HCT116 (cell line): ENCODE measurements around the gene SLC41A2. TPM values are rescaled to one million over a fixed set of nuclear protein-coding genes. Genes with fewer than 3 reads are reported as not detected.

Source experiments
- ATAC-seq: fragments of 200-7000 bp; cut with Tn5 transposase; 2 replicates; pipeline ENCODE4 v1.9.1; 2020; ENCODE audit warnings: mild to moderate bottlenecking, moderate library complexity
- BruUV-seq: library from RNA; stranded (reverse); fragments of 400-500 nt; replicated peaks from 2 replicates; lab custom pipeline; 2021; lab: Mats Ljungman, UMichigan
- CTCF ChIA-PET: fragments of 300-600 bp; sonication (Branson Sonifier 250); formaldehyde crosslinking; loops from one replicate; lab custom pipeline; 2021; ENCODE audit warnings: antibody characterized with exemption; lab: Charles Lee
- POLR2A ChIA-PET: fragments of 300-600, 350-600 bp; sonication (Branson Sonifier 250); formaldehyde crosslinking; loops from one replicate; lab custom pipeline; 2021; ENCODE audit warnings: antibody characterized with exemption; lab: Charles Lee
- RAD21 ChIA-PET, 2 experiments: fragments of 300-600 bp; sonication (Branson Sonifier 250); formaldehyde crosslinking; loops; one replicate each; lab custom pipeline; 2023; ENCODE audit warnings: low total read pairs in 2 of 2; ENCODE audit not compliant: uncharacterized antibody in 2 of 2, unreplicated experiment in 2 of 2, low non-redundant PET in 1 of 2; lab: Charles Lee
- DNase-seq: peaks from one replicate; pipeline ENCODE4 v3.0.0-alpha.2; 2010; ENCODE audit warnings: low read depth, low spot score
- H2AFZ ChIP-seq: fragments of 200-600 bp; shearing (Covaris generic), sonication (generic); 2 replicates; pipeline ENCODE4 v1.6.1; 2017; ENCODE audit warnings: low read depth, mixed run types, mixed read lengths, antibody characterized with exemption, low read length; ENCODE audit not compliant: poor library complexity, severe bottlenecking
- H3K27ac ChIP-seq: 2 replicates; pipeline ENCODE4 v1.5.1; 2012; ENCODE audit warnings: low read depth, low read length
- H3K27me3 ChIP-seq: fragments of 200-600 bp; sonication (generic); 2 replicates; pipeline ENCODE4 v1.6.1; 2016; ENCODE audit warnings: mixed run types, low read length, mixed read lengths; ENCODE audit not compliant: insufficient read depth
- H3K36me3 ChIP-seq, 2 experiments: fragments of 200-500 bp in 1 of 2; fragments of 200-600 bp in 1 of 2; sonication (Bioruptor generic) in 1 of 2; sonication (generic) in 1 of 2; 2 replicates each; pipeline versions ENCODE4 v1.5.1 to v1.6.1; 2014 to 2016; ENCODE audit warnings: low read length in 2 of 2, inconsistent platforms in 1 of 2, mixed read lengths in 1 of 2, mixed run types in 1 of 2; ENCODE audit not compliant: insufficient read depth in 2 of 2, control insufficient read depth in 1 of 2
- H3K4me1 ChIP-seq, 2 experiments: fragments of 200-600 bp in 1 of 2; sonication (generic) in 1 of 2; 2 replicates each; pipeline versions ENCODE4 v1.5.1 to v1.6.1; 2012 to 2017; ENCODE audit warnings: low read length in 2 of 2, inconsistent platforms in 1 of 2, mild to moderate bottlenecking in 1 of 2, mixed read lengths in 1 of 2, mixed run types in 1 of 2, moderate library complexity in 1 of 2; ENCODE audit not compliant: insufficient read depth in 2 of 2, control insufficient read depth in 1 of 2
- H3K4me2 ChIP-seq: fragments of 200-600 bp; sonication (generic); 2 replicates; pipeline ENCODE4 v1.6.1; 2017; ENCODE audit warnings: mixed run types, low read length, mixed read lengths
- H3K4me3 ChIP-seq, 2 experiments: fragments of 200-600 bp in 1 of 2; sonication (generic) in 1 of 2; replicated peaks in 1 of 2; 2 replicates each; pipeline ENCODE4 v1.5.1; 2011 to 2016; ENCODE audit warnings: low read length in 2 of 2, control low read depth in 1 of 2, low read depth in 1 of 2, mild to moderate bottlenecking in 1 of 2, mixed read lengths in 1 of 2, mixed run types in 1 of 2
- H3K79me2 ChIP-seq: fragments of 200-600 bp; sonication (generic); 2 replicates; pipeline ENCODE4 v1.6.1; 2017; ENCODE audit warnings: mild to moderate bottlenecking, mixed run types, low read length, moderate library complexity, mixed read lengths; ENCODE audit not compliant: insufficient read depth
- H3K9ac ChIP-seq: fragments of 200-600 bp; sonication (generic); 2 replicates; pipeline ENCODE4 v1.6.1; 2016; ENCODE audit warnings: low read length, mixed read lengths
- H3K9me2 ChIP-seq: fragments of 200-600 bp; sonication (generic), shearing (Covaris generic); 2 replicates; pipeline ENCODE4 v1.6.1; 2017; ENCODE audit warnings: mixed run types, mild to moderate bottlenecking, moderate library complexity; ENCODE audit not compliant: insufficient read depth
- H3K9me3 ChIP-seq, 2 experiments: fragments of 200-500 bp in 1 of 2; fragments of 200-600 bp in 1 of 2; sonication (Bioruptor generic) in 1 of 2; sonication (generic) in 1 of 2; 2 replicates each; pipeline ENCODE4 v1.6.1; 2014 to 2017; ENCODE audit warnings: low read length in 2 of 2, mixed read lengths in 2 of 2, inconsistent platforms in 1 of 2, low read depth in 1 of 2, mild to moderate bottlenecking in 1 of 2, mixed run types in 1 of 2, moderate library complexity in 1 of 2; ENCODE audit not compliant: control insufficient read depth in 1 of 2, insufficient read depth in 1 of 2
- H4K20me1 ChIP-seq: fragments of 200-600 bp; sonication (generic), shearing (Covaris generic); 2 replicates; pipeline ENCODE4 v1.6.1; 2017; ENCODE audit warnings: mixed run types, mild to moderate bottlenecking, moderate library complexity; ENCODE audit not compliant: insufficient read depth
- ATF3 ChIP-seq: IDR thresholded peaks from 2 replicates; pipeline ENCODE4 v1.6.1; 2012
- CBX3 ChIP-seq: IDR thresholded peaks from 2 replicates; pipeline ENCODE4 v1.6.1; 2012; ENCODE audit warnings: low read depth
- CEBPB ChIP-seq: IDR thresholded peaks from 2 replicates; pipeline ENCODE4 v1.6.1; 2012; ENCODE audit warnings: low read depth
- CTCF ChIP-seq, 3 experiments: fragments of 200-600 bp in 1 of 3; sonication (generic) in 1 of 3; IDR thresholded peaks in 2 of 3; conservative IDR thresholded peaks in 1 of 3; 2 replicates each; pipeline ENCODE4 v1.5.1; 2012 to 2017; ENCODE audit warnings: low read depth in 2 of 3, low read length in 2 of 3, antibody characterized with exemption in 1 of 3, borderline replicate concordance in 1 of 3, control low read depth in 1 of 3, mild to moderate bottlenecking in 1 of 3, mixed read lengths in 1 of 3, mixed run types in 1 of 3, moderate library complexity in 1 of 3; ENCODE audit not compliant: insufficient read depth in 1 of 3
- ELF1 ChIP-seq: IDR thresholded peaks from 2 replicates; pipeline ENCODE4 v1.6.1; 2012; ENCODE audit warnings: low read depth, borderline replicate concordance
- EZH2 ChIP-seq: fragments of 200-600 bp; sonication (generic); IDR thresholded peaks from 2 replicates; pipeline ENCODE4 v1.6.1; 2017; ENCODE audit warnings: antibody characterized with exemption, mixed run types
- EZH2phosphoT487 ChIP-seq: fragments of 200-600 bp; IDR thresholded peaks from 2 replicates; pipeline ENCODE4 v1.6.1; 2018; ENCODE audit warnings: antibody characterized with exemption, borderline replicate concordance
- FOSL1 ChIP-seq: IDR thresholded peaks from 2 replicates; pipeline ENCODE4 v1.6.1; 2012; ENCODE audit warnings: low read depth
- JUND ChIP-seq: IDR thresholded peaks from 2 replicates; pipeline ENCODE4 v1.6.1; 2012
- MAX ChIP-seq: IDR thresholded peaks from 2 replicates; pipeline ENCODE4 v1.6.1; 2012
- POLR2AphosphoS5 ChIP-seq: IDR thresholded peaks from 2 replicates; pipeline ENCODE4 v1.6.1; 2011; ENCODE audit warnings: mild to moderate bottlenecking, low read depth, low read length, moderate library complexity
- SIN3A ChIP-seq: IDR thresholded peaks from 2 replicates; pipeline ENCODE4 v1.6.1; 2012; ENCODE audit warnings: low read depth
- SP1 ChIP-seq: IDR thresholded peaks from 2 replicates; pipeline ENCODE4 v1.6.1; 2012; ENCODE audit warnings: low read depth
- SRF ChIP-seq: IDR thresholded peaks from 2 replicates; pipeline ENCODE4 v1.6.1; 2012; ENCODE audit warnings: low read depth
- YY1 ChIP-seq: IDR thresholded peaks from 2 replicates; pipeline ENCODE4 v1.6.1; 2011; ENCODE audit warnings: low read length, low read depth, moderate library complexity, mild to moderate bottlenecking; ENCODE audit not compliant: insufficient replicate concordance; ENCODE audit errors: extremely low read depth
- ZBTB33 ChIP-seq: IDR thresholded peaks from 2 replicates; pipeline ENCODE4 v1.6.1; 2011; ENCODE audit warnings: mild to moderate bottlenecking, low read length, moderate library complexity; ENCODE audit not compliant: insufficient replicate concordance; ENCODE audit errors: extremely low read depth
- ZNF274 ChIP-seq: fragments of 200-500 bp; sonication (Bioruptor generic); IDR thresholded peaks from 2 replicates; pipeline ENCODE4 v1.6.1; 2014; ENCODE audit warnings: mild to moderate bottlenecking, low read depth, low read length, inconsistent platforms
- intact Hi-C: fragments of 100-400 bp; cut with micrococcal nuclease; formaldehyde crosslinking; loops from 2 replicates; pipeline ENCODE4 v1.10.0; 2022
- total RNA-seq: library from RNA; stranded (reverse); gene quantifications from one replicate; pipeline ENCODE4 v1.2.1, GENCODE V29; 2021; ENCODE audit not compliant: unreplicated experiment

The SLC41A2 gene
- total RNA-seq, 1 experiment from 2014 or later, result 12.5 TPM

GRCh38 chr12:104942075-104942474 is 16.0 kb downstream of the SLC41A2 start:
- Histone ChIP-seq H3K27me3 (no peaks in the 10 kb centered on the region), H3K9ac (no peak overlapping the region), H2AFZ (no peak overlapping the region), H4K20me1 (no peaks in the 10 kb centered on the region), H3K9me2 (no peaks in the 10 kb centered on the region), H3K27ac (no peak overlapping the region), H3K79me2 (no peaks in the 10 kb centered on the region), H3K36me3 (no peaks in the 10 kb centered on the region), H3K4me3 (no peak overlapping the region), H3K4me1 (peaks cover 16 to 26% of the 10 kb centered on the region in 2 experiments), H3K9me3 (no peaks in the 10 kb centered on the region), H3K4me2 (peak overlapping the region; percentile 25)
- DNase-seq (no peak), ATAC-seq (no peak; the same call in 1 of the 2 replicates)
- BruUV-seq, result no TSS peak
- TF ChIP-seq FOSL1, result peak; percentile 51; the same call in 1 of the 2 replicates
- peak; percentile 63; the same call in 1 of the 2 replicates for TF ChIP-seq CBX3
- TF ChIP-seq MAX, result peak; percentile 46; the same call in 1 of the 2 replicates
- TF ChIP-seq SRF, result no peak
- ChIA-PET RAD21 (no interaction called here), POLR2A (no interaction called here), CTCF (interaction anchor here (1.3 kb wide), 1 partner anchor 560 kb away, joined by 3 read pairs; no protein-coding TSS in a partner anchor)
- intact Hi-C loops, result no loop called here

- POLR2A ChIA-PET, result no interaction called here
- no peaks in the 10 kb centered on the region for H3K36me3 ChIP-seq
- TF ChIP-seq ELF1, result no peak
- TF ChIP-seq ZBTB33, result no peak
- TF ChIP-seq JUND, result no peak
- TF ChIP-seq MAX, result no peak
- TF ChIP-seq CBX3, result no peak
- TF ChIP-seq EZH2phosphoT487, result no peak
- no peak for TF ChIP-seq ZNF274
- no peak for TF ChIP-seq CTCF (IDR thresholded peaks at IDR 0.05 in 2 of 3, conservative IDR thresholded peaks at IDR 0.05 in 1 of 3; ENCODE audit: borderline replicate concordance in 1 of 3, insufficient read depth in 1 of 3, low read depth in 2 of 3, low read length in 2 of 3)
- no peak for TF ChIP-seq CEBPB
- TF ChIP-seq SIN3A, result no peak
- TF ChIP-seq EZH2, result no peak
- no peak for TF ChIP-seq POLR2AphosphoS5
- TF ChIP-seq YY1, result no peak
- no peak for TF ChIP-seq SP1
- TF ChIP-seq ATF3, result no peak
Measured at GRCh38 chr12:104941454-104941853, 16.6 kb downstream of the SLC41A2 start.

More at GRCh38 chr12:104941454-104941853, 16.6 kb downstream of the SLC41A2 start:
- H3K27me3 ChIP-seq, result no peaks in the 10 kb centered on the region
- ATAC-seq, result no peak
- no peaks in the 10 kb centered on the region for H3K9me2 ChIP-seq
- no peak for DNase-seq
- H4K20me1 ChIP-seq, result no peaks in the 10 kb centered on the region
- no peaks in the 10 kb centered on the region for H3K79me2 ChIP-seq
- no peaks in the 10 kb centered on the region for H3K9me3 ChIP-seq
- no TSS peak for BruUV-seq
- no peak overlapping the region for H2AFZ ChIP-seq
- intact Hi-C loops, result no loop called here
- no peak overlapping the region for H3K9ac ChIP-seq
- H3K4me1 ChIP-seq, result peaks cover 16 to 26% of the 10 kb centered on the region in 2 experiments
- no peak overlapping the region for H3K4me2 ChIP-seq
- CTCF ChIA-PET, result no interaction called here
- H3K4me3 ChIP-seq, result no peak overlapping the region
- RAD21 ChIA-PET, result no interaction called here
- no peak overlapping the region for H3K27ac ChIP-seq
